HUES48 (cell line): ENCODE results near the gene PSMG4.

Experiments used
- H3K27ac ChIP-seq: one replicate; pipeline ENCODE4 v1.7.0; 2013; ENCODE audit warnings: low read depth, low read length, inconsistent platforms
- H3K27me3 ChIP-seq: 2 replicates; pipeline ENCODE4 v1.6.1; 2013; ENCODE audit warnings: mild to moderate bottlenecking, low read length; ENCODE audit not compliant: control insufficient read depth, insufficient read depth
- H3K36me3 ChIP-seq: 2 replicates; pipeline ENCODE4 v1.6.1; 2013; ENCODE audit warnings: low read length; ENCODE audit not compliant: control insufficient read depth, insufficient read depth
- H3K4me1 ChIP-seq: 2 replicates; pipeline ENCODE4 v1.6.1; 2013; ENCODE audit warnings: mild to moderate bottlenecking, low read length; ENCODE audit not compliant: control insufficient read depth, insufficient read depth
- H3K4me3 ChIP-seq: 2 replicates; pipeline ENCODE4 v1.5.1; 2013; ENCODE audit warnings: mild to moderate bottlenecking, low read depth, low read length
- H3K9ac ChIP-seq: 2 replicates; pipeline ENCODE4 v1.6.1; 2013; ENCODE audit warnings: mild to moderate bottlenecking, low read depth, low read length, moderate library complexity
- H3K9me3 ChIP-seq: 2 replicates; pipeline ENCODE4 v1.6.1; 2013; ENCODE audit warnings: low read length; ENCODE audit not compliant: control insufficient read depth, insufficient read depth

The PSMG4 gene

GRCh38 chr6:3292431-3293197 lies 33.9 kb downstream of the PSMG4 start:
- Histone ChIP-seq H3K27ac (no peak overlapping the region), H3K4me1 (no peaks in the 10 kb centered on the region), H3K9me3 (no peaks in the 10 kb centered on the region), H3K4me3 (no peak overlapping the region), H3K27me3 (no peaks in the 10 kb centered on the region), H3K9ac (no peak overlapping the region), H3K36me3 (peaks cover 13% of the 10 kb centered on the region)

- peaks cover 13% of the 10 kb centered on the region; the same call in 1 of the 2 replicates for H3K36me3 ChIP-seq
- H3K27ac ChIP-seq = no peak overlapping the region
- no peaks in the 10 kb centered on the region for H3K4me1 ChIP-seq
- H3K4me3 ChIP-seq = no peak overlapping the region
- no peak overlapping the region for H3K9ac ChIP-seq
- no peaks in the 10 kb centered on the region for H3K9me3 ChIP-seq
- H3K27me3 ChIP-seq = no peaks in the 10 kb centered on the region
Measured at GRCh38 chr6:3293271-3294155, 34.8 kb downstream of the PSMG4 start.

- Histone ChIP-seq H3K4me1 (no peaks in the 10 kb centered on the region), H3K27ac (no peak overlapping the region), H3K9me3 (no peaks in the 10 kb centered on the region), H3K4me3 (no peak overlapping the region), H3K36me3 (peaks cover 13% of the 10 kb centered on the region; the same call in 1 of the 2 replicates), H3K27me3 (no peaks in the 10 kb centered on the region), H3K9ac (no peak overlapping the region)
Measured at GRCh38 chr6:3294396-3294795, 35.6 kb downstream of the PSMG4 start.

- Histone ChIP-seq H3K27me3 (no peaks in the 10 kb centered on the region), H3K27ac (no peak overlapping the region), H3K36me3 (peaks cover 11% of the 10 kb centered on the region; the same call in 1 of the 2 replicates), H3K4me1 (no peaks in the 10 kb centered on the region), H3K9ac (no peak overlapping the region), H3K4me3 (no peak overlapping the region), H3K9me3 (no peaks in the 10 kb centered on the region)
Measured at GRCh38 chr6:3294921-3295871, 36.4 kb downstream of the PSMG4 start.

- no peaks in the 10 kb centered on the region for H3K27me3 ChIP-seq
- H3K4me1 ChIP-seq = no peaks in the 10 kb centered on the region
- no peak overlapping the region for H3K27ac ChIP-seq
Measured at GRCh38 chr6:3296078-3296477, 37.3 kb downstream of the PSMG4 start.

GRCh38 chr6:3296537-3296936 lies 37.8 kb downstream of the PSMG4 start:
- Histone ChIP-seq H3K27me3 (no peaks in the 10 kb centered on the region), H3K9ac (no peak overlapping the region), H3K9me3 (no peaks in the 10 kb centered on the region), H3K4me1 (no peaks in the 10 kb centered on the region), H3K27ac (no peak overlapping the region), H3K4me3 (no peak overlapping the region), H3K36me3 (peaks cover 7% of the 10 kb centered on the region; the same call in 1 of the 2 replicates)

More at GRCh38 chr6:3296078-3296477, 37.3 kb downstream of the PSMG4 start:
- Histone ChIP-seq H3K36me3 (peaks cover 7% of the 10 kb centered on the region; the same call in 1 of the 2 replicates), H3K9me3 (no peaks in the 10 kb centered on the region), H3K4me3 (no peak overlapping the region), H3K9ac (no peak overlapping the region)

- H3K9ac ChIP-seq = no peak overlapping the region
- H3K27ac ChIP-seq = no peak overlapping the region
- H3K4me1 ChIP-seq = no peaks in the 10 kb centered on the region
- peaks cover 6% of the 10 kb centered on the region; the same call in 1 of the 2 replicates for H3K36me3 ChIP-seq
- no peaks in the 10 kb centered on the region for H3K9me3 ChIP-seq
- H3K27me3 ChIP-seq = no peaks in the 10 kb centered on the region
- H3K4me3 ChIP-seq = no peak overlapping the region
Measured at GRCh38 chr6:3297006-3297405, 38.3 kb downstream of the PSMG4 start.

- Histone ChIP-seq H3K36me3 (no peaks in the 10 kb centered on the region; the same call in 1 of the 2 replicates), H3K9me3 (no peaks in the 10 kb centered on the region)
Measured at GRCh38 chr6:3297909-3298308, 39.2 kb downstream of the PSMG4 start.

GRCh38 chr6:3299221-3299620 lies 40.5 kb downstream of the PSMG4 start:
- no peaks in the 10 kb centered on the region for H3K27me3 ChIP-seq
- H3K27ac ChIP-seq = no peak overlapping the region
- H3K9ac ChIP-seq = no peak overlapping the region
- H3K36me3 ChIP-seq = no peaks in the 10 kb centered on the region; the same call in 1 of the 2 replicates
- no peak overlapping the region for H3K4me3 ChIP-seq
- H3K4me1 ChIP-seq = no peaks in the 10 kb centered on the region
- H3K9me3 ChIP-seq = no peaks in the 10 kb centered on the region

More at GRCh38 chr6:3297909-3298308, 39.2 kb downstream of the PSMG4 start:
- Histone ChIP-seq H3K27me3 (no peaks in the 10 kb centered on the region), H3K4me1 (no peaks in the 10 kb centered on the region), H3K27ac (no peak overlapping the region), H3K4me3 (no peak overlapping the region), H3K9ac (no peak overlapping the region)

- Histone ChIP-seq H3K27me3 (no peaks in the 10 kb centered on the region), H3K27ac (no peak overlapping the region), H3K4me1 (no peaks in the 10 kb centered on the region), H3K36me3 (no peaks in the 10 kb centered on the region; the same call in 1 of the 2 replicates), H3K9ac (no peak overlapping the region), H3K4me3 (no peak overlapping the region), H3K9me3 (no peaks in the 10 kb centered on the region)
Measured at GRCh38 chr6:3301506-3301905, 42.8 kb downstream of the PSMG4 start.
